GM12864 (cell line): ENCODE data around the gene AMPH.

ENCODE experiments used
- DNase-seq: peaks from one replicate; pipeline ENCODE4 v3.0.0-alpha.2; 2011; ENCODE audit warnings: low read depth
- H3K4me3 ChIP-seq: 2 replicates; pipeline ENCODE4 v1.5.1; 2011; ENCODE audit warnings: mild to moderate bottlenecking, low read depth, low read length, control low read depth
- TF ChIP-seq, protein P1 (sequence below): IDR thresholded peaks from 2 replicates; pipeline ENCODE4 v1.5.1; 2011; ENCODE audit warnings: low read depth, mild to moderate bottlenecking, moderate library complexity, low read length, control low read depth, inconsistent platforms; ENCODE audit errors: missing control alignments

AMPH gene

DNA sequence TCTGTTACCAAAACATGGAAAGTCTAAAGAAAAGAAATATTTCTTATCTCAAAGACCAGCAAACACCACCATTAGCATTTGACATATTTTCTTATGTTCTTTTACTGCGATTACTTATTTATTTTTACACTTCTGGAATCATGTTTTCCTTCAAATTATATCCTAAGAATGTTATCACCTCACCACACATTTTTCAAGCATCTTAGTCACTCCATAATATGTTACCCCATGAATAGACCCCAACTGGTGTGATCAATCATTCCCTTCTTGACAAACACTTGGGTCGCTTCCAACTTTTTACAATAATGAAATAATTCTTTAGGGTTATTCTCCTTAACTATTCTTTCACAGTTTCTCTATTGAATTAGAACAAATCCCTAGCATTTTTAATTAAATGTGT, 67.4 kb downstream of the AMPH start:
- DNase-seq, result no peak
- no peak overlapping the region for H3K4me3 ChIP-seq
- TF ChIP-seq, protein P1, sequence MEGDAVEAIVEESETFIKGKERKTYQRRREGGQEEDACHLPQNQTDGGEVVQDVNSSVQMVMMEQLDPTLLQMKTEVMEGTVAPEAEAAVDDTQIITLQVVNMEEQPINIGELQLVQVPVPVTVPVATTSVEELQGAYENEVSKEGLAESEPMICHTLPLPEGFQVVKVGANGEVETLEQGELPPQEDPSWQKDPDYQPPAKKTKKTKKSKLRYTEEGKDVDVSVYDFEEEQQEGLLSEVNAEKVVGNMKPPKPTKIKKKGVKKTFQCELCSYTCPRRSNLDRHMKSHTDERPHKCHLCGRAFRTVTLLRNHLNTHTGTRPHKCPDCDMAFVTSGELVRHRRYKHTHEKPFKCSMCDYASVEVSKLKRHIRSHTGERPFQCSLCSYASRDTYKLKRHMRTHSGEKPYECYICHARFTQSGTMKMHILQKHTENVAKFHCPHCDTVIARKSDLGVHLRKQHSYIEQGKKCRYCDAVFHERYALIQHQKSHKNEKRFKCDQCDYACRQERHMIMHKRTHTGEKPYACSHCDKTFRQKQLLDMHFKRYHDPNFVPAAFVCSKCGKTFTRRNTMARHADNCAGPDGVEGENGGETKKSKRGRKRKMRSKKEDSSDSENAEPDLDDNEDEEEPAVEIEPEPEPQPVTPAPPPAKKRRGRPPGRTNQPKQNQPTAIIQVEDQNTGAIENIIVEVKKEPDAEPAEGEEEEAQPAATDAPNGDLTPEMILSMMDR, result no peak

DNA sequence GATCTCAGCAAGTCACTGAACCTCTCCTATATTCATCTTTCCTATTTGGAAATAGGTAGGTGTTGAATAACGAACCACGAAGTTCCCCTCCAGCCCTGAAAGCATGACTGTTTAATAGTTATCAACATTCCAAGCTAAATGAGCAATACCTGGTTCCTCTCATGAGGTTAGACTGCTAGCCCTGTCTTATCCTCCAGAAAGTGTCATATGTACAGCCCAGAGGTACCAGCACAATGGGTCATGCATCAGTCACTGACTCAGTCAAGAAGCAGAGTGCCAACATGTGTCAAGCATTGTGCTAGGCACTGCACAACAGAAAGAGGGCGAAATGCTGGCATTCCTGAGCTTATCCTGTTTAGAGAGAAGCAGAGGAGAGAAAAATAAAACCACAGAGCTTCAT, 70.0 kb downstream of the AMPH start:
- TF ChIP-seq, protein P1, result no peak
- DNase-seq, result no peak

DNA sequence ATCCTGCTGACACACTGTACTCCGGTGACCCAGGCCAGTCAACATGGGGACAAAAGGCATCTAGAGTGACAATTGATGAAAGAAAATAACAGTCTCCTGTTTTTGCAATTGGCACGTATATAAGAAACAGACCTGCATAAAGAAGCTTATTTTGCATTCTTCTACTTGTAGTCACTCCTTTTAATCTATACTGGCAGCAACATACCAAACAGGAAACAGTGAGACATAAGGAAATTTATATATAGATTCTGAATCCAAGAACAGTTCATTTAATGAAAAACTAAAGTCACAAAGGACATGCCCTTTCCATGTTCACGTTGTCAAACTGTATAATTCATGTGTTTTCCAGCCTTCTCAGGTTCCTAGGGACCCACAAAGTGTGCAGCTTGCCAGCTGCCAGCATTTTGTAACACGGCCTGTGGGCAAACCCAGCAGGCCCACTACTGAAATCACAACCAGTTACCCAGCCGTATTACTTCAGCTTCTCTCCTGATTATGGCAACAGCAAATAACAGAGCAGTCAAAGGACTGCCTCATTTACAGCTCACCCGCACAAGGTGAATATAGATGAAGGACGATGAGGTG, 72.3 kb downstream of the AMPH start:
- no peak overlapping the region for H3K4me3 ChIP-seq
- TF ChIP-seq, protein P1, result no peak
- DNase-seq, result no peak

More for the DNA sequence above, 70.0 kb downstream of the AMPH start:
- H3K4me3 ChIP-seq, result no peak overlapping the region

DNA sequence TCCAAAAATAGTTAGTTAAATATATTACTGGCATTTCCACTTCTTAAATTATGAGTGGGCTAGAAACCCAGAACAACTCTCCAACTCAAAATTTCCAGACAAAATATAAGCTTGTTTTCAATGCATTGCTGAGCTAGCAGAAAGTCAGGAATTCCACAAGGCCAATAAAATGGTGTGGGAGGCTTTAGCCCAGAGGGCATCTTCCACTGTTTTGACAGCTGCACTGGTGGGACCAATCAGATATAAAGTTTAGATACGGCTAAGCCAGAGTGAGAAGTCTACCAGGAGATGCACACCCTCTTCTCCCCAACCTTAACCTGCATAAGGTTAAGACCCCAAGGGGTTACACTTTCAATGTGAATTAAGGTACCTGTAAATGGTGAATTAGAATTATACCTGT, 76.6 kb downstream of the AMPH start:
- TF ChIP-seq, protein P1, result no peak
- H3K4me3 ChIP-seq, result no peak overlapping the region
- DNase-seq, result no peak

DNA sequence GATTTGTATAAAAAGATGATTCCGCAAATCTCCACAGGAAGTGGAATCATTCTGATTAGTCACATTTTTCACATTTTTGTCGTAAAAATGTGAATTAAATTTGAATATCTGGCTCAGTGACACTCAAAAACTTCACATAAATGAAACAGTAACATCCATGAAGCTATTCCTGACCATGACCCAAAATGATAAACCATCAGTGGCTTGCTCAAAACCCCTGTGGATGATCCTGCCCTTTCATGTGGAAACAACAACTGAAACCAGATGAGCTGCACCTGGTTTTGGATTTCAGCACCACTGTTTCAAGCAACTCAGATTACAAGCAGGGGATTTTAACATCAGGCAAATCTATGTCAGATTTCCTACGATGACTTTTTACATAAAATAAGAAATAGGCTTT, 80.3 kb downstream of the AMPH start:
- DNase-seq, result no peak
- TF ChIP-seq, protein P1, result no peak
- no peak overlapping the region for H3K4me3 ChIP-seq

DNA sequence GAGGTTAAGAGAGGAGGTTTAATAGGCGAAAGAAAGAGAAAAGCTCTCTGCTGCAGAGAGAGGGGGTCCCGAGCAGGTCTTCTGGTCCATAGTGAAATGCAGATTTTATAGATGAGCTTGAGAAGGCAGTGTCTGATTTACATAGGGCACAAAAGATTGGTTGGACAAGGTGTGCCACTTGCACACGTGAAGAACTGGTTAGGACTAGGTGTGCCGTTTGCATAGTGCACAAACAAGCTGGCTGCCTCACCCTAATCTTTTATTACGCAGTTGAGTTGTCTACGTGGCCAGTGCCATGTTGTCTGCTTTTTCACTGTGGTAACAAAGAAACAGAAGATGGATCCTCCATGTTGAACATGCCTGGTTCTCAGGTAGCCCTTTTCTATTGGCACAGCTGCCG, 82.6 kb downstream of the AMPH start:
- TF ChIP-seq, protein P1, result no peak
- H3K4me3 ChIP-seq, result no peak overlapping the region
- DNase-seq, result no peak

DNA sequence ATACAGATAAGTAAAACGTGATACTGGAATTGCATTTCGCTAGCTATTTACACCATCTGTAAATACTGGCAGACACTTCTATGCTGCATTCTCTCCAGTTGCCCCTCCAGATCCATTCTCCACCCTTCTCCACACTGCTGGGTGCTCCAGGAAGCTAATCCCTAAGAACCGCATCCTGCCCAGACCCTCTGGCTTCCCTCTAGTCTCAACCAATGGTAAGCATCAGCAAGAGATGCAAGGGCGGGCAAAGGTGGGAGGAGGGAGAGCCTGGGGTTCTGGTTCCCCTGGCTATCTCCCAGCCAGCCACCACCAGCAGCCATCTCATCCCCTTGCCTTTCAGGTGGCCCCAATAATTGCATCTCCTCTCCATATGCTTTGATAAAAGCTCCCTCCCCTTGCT, 84.4 kb downstream of the AMPH start:
- DNase-seq, result no peak
- H3K4me3 ChIP-seq, result no peak overlapping the region
- TF ChIP-seq, protein P1, result no peak
